Colonic mucosa (tissue), 4 donors: ENCODE measurements around the gene FAM98B. TPM values are rescaled to one million over a fixed set of nuclear protein-coding genes. Genes with fewer than 3 reads are reported as not detected.

Source experiments
- DNase-seq: peaks from one replicate; pipeline ENCODE4 v3.0.0-alpha.2; 2020
- H3K27ac ChIP-seq: fragments of 200-600 bp; one replicate; pipeline ENCODE4 v1.8.0; 2021
- H3K27me3 ChIP-seq: fragments of 200-600 bp; one replicate; pipeline ENCODE4 v1.8.0; 2021
- H3K36me3 ChIP-seq: fragments of 200-600 bp; one replicate; pipeline ENCODE4 v1.8.0; 2021
- H3K4me1 ChIP-seq: fragments of 200-600 bp; one replicate; pipeline ENCODE4 v1.8.0; 2021; ENCODE audit warnings: mild to moderate bottlenecking
- H3K4me3 ChIP-seq: fragments of 200-600 bp; one replicate; pipeline ENCODE4 v1.8.0; 2021
- H3K9ac ChIP-seq, 2 donors: one replicate each; pipeline ENCODE4 v1.7.0; 2013; ENCODE audit warnings: control low read depth in 2 of 2, low read depth in 2 of 2, low read length in 2 of 2
- H3K9me3 ChIP-seq: fragments of 200-600 bp; one replicate; pipeline ENCODE4 v1.8.0; 2021
- intact Hi-C: fragments of 100-400 bp; cut with DNase I; formaldehyde crosslinking; loops from one replicate; pipeline ENCODE4 v1.14.1; 2022
- total RNA-seq, 2 donors: library from RNA; stranded (reverse); fragmentation: NEBNext Ultra II Directional in 1 of 2; extraction: Animal tissue kit (Norgen Biotek cat#: 25700) in 1 of 2; gene quantifications; one replicate each; pipeline ENCODE4 v1.2.1, GENCODE V29; 2021
- TF ChIP-seq, protein P1 (sequence below): fragments of 200-600 bp; IDR thresholded peaks from one replicate; pipeline ENCODE4 v1.8.0; 2022; ENCODE audit warnings: antibody characterized with exemption, mild to moderate bottlenecking
- donor health status: healthy.
- donor health status: DM: no; HTN: no; CAD: no.
- donor health status: DM: no; HTN: no; CAD: no.

Gene FAM98B
- total RNA-seq, 2 donors from 2014 or later = 20.0 to 20.9 TPM

DNA sequence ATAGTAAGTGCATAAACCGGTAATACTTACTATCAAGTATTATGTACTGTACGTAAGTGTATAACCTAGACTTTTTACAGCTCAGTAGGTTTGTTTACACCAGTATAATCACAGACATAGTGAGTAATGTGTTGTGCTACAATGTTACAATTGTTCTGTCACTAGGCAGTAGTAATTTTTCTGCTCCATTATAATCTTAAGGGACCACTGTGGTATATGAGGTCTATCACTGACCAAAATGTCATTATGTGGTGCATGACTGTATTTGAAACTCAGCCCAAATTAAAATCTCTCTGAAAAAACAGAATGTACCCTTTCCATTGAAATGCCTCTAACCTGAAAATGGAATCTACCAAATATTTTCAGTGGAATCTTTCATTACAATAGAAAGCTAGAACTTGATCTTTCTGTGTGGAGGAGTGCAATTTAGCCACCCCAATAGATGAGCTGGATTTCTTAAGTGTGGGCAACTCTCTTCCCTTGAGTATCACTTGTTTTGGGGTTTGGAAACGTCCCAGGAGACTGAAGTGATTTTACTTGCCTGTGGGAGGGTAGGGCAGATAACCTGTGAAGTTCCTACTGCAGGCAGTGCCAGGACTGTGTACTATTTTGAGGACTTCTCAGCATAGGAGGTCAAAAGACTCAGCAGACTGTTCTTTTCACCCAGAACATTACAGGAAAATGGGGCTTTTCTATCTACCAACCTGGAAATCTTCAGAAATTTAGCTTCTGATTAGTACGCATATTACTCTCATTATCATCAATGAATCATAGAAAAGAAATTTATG lies 50.9 kb downstream of the FAM98B start:
- Histone ChIP-seq H3K27ac (no peak overlapping the region), H3K27me3 (no peaks in the 10 kb centered on the region), H3K4me3 (no peak overlapping the region), H3K36me3 (no peaks in the 10 kb centered on the region), H3K4me1 (no peaks in the 10 kb centered on the region), H3K9me3 (no peaks in the 10 kb centered on the region), H3K9ac (no peak overlapping the region)
- intact Hi-C loops = no loop called here
- DNase-seq = no peak
- TF ChIP-seq, protein P1, sequence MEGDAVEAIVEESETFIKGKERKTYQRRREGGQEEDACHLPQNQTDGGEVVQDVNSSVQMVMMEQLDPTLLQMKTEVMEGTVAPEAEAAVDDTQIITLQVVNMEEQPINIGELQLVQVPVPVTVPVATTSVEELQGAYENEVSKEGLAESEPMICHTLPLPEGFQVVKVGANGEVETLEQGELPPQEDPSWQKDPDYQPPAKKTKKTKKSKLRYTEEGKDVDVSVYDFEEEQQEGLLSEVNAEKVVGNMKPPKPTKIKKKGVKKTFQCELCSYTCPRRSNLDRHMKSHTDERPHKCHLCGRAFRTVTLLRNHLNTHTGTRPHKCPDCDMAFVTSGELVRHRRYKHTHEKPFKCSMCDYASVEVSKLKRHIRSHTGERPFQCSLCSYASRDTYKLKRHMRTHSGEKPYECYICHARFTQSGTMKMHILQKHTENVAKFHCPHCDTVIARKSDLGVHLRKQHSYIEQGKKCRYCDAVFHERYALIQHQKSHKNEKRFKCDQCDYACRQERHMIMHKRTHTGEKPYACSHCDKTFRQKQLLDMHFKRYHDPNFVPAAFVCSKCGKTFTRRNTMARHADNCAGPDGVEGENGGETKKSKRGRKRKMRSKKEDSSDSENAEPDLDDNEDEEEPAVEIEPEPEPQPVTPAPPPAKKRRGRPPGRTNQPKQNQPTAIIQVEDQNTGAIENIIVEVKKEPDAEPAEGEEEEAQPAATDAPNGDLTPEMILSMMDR = no peak

DNA sequence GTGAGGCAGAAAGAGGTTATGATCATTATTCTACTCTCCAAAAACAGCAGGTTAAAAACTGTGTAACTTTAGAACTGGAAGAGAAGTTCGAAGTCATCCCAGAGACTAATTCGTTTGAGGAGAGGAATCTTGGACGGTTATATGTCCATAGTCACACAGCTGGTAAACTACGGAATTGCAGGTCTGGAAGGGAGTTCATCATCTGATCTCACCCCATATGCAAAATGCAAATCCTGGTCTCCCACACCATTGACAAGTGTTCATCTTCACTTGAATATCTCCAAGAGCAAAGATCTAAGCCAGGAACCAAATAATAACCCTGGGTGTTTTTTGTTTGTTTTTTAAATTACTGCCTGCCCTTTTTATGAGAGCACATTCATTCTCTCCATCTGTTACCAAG lies 53.1 kb downstream of the FAM98B start:
- Histone ChIP-seq H3K4me3 (no peak overlapping the region), H3K27me3 (no peaks in the 10 kb centered on the region), H3K9ac (no peak overlapping the region), H3K4me1 (no peaks in the 10 kb centered on the region), H3K36me3 (no peaks in the 10 kb centered on the region), H3K27ac (no peak overlapping the region), H3K9me3 (no peaks in the 10 kb centered on the region)
- no peak for DNase-seq
- intact Hi-C loops = no loop called here
- TF ChIP-seq, protein P1 = no peak

DNA sequence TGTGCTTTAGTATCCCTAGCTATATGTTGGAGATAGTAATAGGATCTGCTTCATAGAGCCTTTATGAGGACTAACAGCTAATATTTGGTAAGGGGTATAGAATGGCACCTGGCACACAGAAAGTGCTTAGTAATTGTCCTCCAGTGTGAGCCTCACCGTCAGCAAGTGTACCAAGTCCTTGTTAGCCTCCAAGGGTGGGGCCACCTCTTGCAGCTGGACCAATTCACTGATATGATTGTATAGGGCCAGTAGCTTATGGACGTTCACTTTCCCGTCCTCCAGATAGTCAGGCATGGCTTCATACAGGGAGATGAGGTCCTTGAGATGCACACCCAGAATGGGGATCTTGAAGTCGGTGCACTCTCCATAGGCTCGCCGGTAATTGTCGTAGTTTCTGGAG lies 53.6 kb downstream of the FAM98B start:
- Histone ChIP-seq H3K9me3 (no peaks in the 10 kb centered on the region), H3K27me3 (no peaks in the 10 kb centered on the region), H3K4me3 (no peak overlapping the region), H3K4me1 (no peaks in the 10 kb centered on the region), H3K27ac (no peak overlapping the region), H3K36me3 (no peaks in the 10 kb centered on the region), H3K9ac (no peak overlapping the region)
- no peak for DNase-seq
- TF ChIP-seq, protein P1 = no peak
- intact Hi-C loops = no loop called here

DNA sequence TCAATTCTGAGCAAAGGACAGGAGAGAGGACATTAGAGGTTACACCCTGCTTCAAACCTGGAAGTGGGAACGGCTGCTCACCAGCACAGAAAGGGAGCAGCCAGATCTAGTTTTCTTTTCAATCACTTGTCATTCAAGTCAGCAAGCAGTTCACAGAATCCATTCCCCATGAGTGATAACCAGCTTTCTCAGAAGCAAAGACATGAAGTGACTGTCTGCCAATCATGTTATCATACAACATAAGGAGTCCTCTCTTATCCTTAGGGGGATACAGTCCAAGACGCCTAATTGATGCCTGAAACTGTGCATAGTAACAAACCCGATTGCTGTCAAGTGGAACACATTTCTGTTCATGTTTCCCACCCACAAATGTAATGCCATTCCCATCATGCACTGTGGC lies 54.7 kb downstream of the FAM98B start:
- H3K27ac ChIP-seq = no peak overlapping the region
- DNase-seq = no peak
- intact Hi-C loops = no loop called here
- no peak overlapping the region for H3K4me3 ChIP-seq
- TF ChIP-seq, protein P1 = no peak
- H3K9me3 ChIP-seq = no peaks in the 10 kb centered on the region
- no peaks in the 10 kb centered on the region for H3K4me1 ChIP-seq
- H3K27me3 ChIP-seq = no peaks in the 10 kb centered on the region
- H3K9ac ChIP-seq = no peak overlapping the region
- H3K36me3 ChIP-seq = no peaks in the 10 kb centered on the region

DNA sequence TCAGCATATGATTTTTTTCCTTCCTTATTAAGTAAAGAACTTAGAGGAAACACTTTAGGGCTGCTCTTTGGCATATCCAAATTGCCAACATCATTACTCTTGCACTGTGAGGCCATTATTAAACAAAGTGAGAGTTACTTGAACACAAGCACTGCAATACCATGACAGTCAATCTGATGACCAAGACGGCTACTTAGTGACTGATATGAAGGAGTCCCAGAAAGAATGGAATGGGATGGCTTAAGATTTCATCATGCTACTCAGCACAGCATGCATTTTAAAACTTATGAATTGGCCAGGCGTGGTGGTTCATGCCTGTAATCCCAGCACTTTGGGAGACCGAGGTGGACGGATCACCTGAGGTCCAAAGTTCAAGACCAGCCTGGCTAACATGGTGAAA lies 55.2 kb downstream of the FAM98B start:
- DNase-seq = no peak
- H3K27ac ChIP-seq = no peak overlapping the region
- no peaks in the 10 kb centered on the region for H3K36me3 ChIP-seq
- H3K4me3 ChIP-seq = no peak overlapping the region
- intact Hi-C loops = no loop called here
- H3K27me3 ChIP-seq = no peaks in the 10 kb centered on the region
- H3K9me3 ChIP-seq = no peaks in the 10 kb centered on the region
- no peaks in the 10 kb centered on the region for H3K4me1 ChIP-seq
- TF ChIP-seq, protein P1 = no peak
- H3K9ac ChIP-seq = no peak overlapping the region
